Spleen (tissue), 7 donors: ENCODE measurements around the gene JMJD4.

Source experiments
- CTCF ChIP-seq, 11 experiments: fragments of 200-600 bp in 7 of 11; fragments of 450-650 bp in 4 of 11; sonication (generic) in 4 of 11; IDR thresholded peaks in 8 of 11; conservative IDR thresholded peaks in 3 of 11; 1 replicate in 7 of 11; 2 replicates in 4 of 11; pipeline versions ENCODE4 v1.4.0 to v1.8.0; 2016 to 2021; ENCODE audit warnings: antibody characterized with exemption in 11 of 11, inconsistent platforms in 4 of 11, mild to moderate bottlenecking in 1 of 11
- POLR2A ChIP-seq, 3 donors: fragments of 450-650 bp; IDR thresholded peaks; one replicate each; pipeline ENCODE4 v1.5.1; 2017; ENCODE audit warnings: antibody characterized with exemption in 3 of 3, mild to moderate bottlenecking in 1 of 3
- donor health status: DM: no; HTN: no; CAD: no; lungs with moderate emphysema.
- donor health status: DM: no; HTN: no; CAD: no.
- donor health status: DM: no; HTN: no; CAD: no.

- no peak for TF ChIP-seq CTCF (IDR thresholded peaks at IDR 0.05 in 8 of 11, conservative IDR thresholded peaks at IDR 0.05 in 3 of 11)
- TF ChIP-seq POLR2A (IDR thresholded peaks at IDR 0.05), result no peak
Measured at GRCh38 chr1:227765261-227766014, 30.3 kb upstream of the JMJD4 start.
